IMR-90 (cell line): ENCODE results near the gene ROM1. TPM values are rescaled to one million over a fixed set of nuclear protein-coding genes. Genes with fewer than 3 reads are reported as not detected.
A peak's percentile ranks its signal among the peaks of the same experiment; 100 is the strongest.

ENCODE experiments used
- ATAC-seq: fragments of 200-7000 bp; cut with Tn5 transposase; 2 replicates; pipeline ENCODE4 v1.9.1; 2020; ENCODE audit warnings: low read depth, mild to moderate bottlenecking, moderate library complexity
- BruUV-seq: library from RNA; stranded (reverse); fragments of 400-500 nt; replicated peaks from 2 replicates; lab custom pipeline; 2021; lab: Mats Ljungman, UMichigan
- CTCF ChIA-PET: fragments of 300-600 bp; formaldehyde crosslinking; extraction: SDS; loops from one replicate; lab custom pipeline; 2021; ENCODE audit warnings: antibody characterized with exemption; lab: Yijun Ruan, JAX
- POLR2A ChIA-PET: fragments of 300-600 bp; sonication (Branson Sonifier 250); formaldehyde crosslinking; loops from one replicate; lab custom pipeline; 2022; ENCODE audit warnings: antibody characterized with exemption; ENCODE audit not compliant: unreplicated experiment; lab: Charles Lee
- DNase-seq: peaks from one replicate; pipeline ENCODE4 v3.0.0; 2013
- H2AFZ ChIP-seq: replicated peaks from 2 replicates; pipeline ENCODE3; 2013; ENCODE audit warnings: low read length, mild to moderate bottlenecking; ENCODE audit not compliant: poor library complexity
- H2AK5ac ChIP-seq: 2 replicates; pipeline ENCODE4 v1.6.1; 2013; ENCODE audit warnings: low read depth, low read length, inconsistent platforms
- H2AK9ac ChIP-seq: replicated peaks from 2 replicates; pipeline ENCODE3; 2013; ENCODE audit warnings: mild to moderate bottlenecking, low read depth, low read length, moderate library complexity; ENCODE audit not compliant: poor library complexity
- H2BK120ac ChIP-seq: 2 replicates; pipeline ENCODE4 v1.6.1; 2013; ENCODE audit warnings: low read depth, low read length, inconsistent platforms
- H2BK15ac ChIP-seq: 3 replicates; pipeline ENCODE4 v1.6.1; 2013; ENCODE audit warnings: low read depth, low read length, inconsistent platforms
- H2BK20ac ChIP-seq: 2 replicates; pipeline ENCODE4 v1.6.1; 2013; ENCODE audit warnings: low read depth, mild to moderate bottlenecking, inconsistent platforms, low read length, moderate library complexity
- H2BK5ac ChIP-seq: 2 replicates; pipeline ENCODE4 v1.6.1; 2013; ENCODE audit warnings: mild to moderate bottlenecking, low read depth, low read length, inconsistent platforms; ENCODE audit not compliant: poor library complexity, severe bottlenecking
- H3K14ac ChIP-seq: replicated peaks from 2 replicates; pipeline ENCODE4 v1.6.1; 2013; ENCODE audit warnings: low read depth, low read length, inconsistent platforms
- H3K18ac ChIP-seq: 2 replicates; pipeline ENCODE4 v1.6.1; 2013; ENCODE audit warnings: low read depth, low read length, control low read depth
- H3K23ac ChIP-seq: 2 replicates; pipeline ENCODE4 v1.6.1; 2013; ENCODE audit warnings: low read depth, low read length, inconsistent platforms
- H3K27ac ChIP-seq: 2 replicates; pipeline ENCODE4 v1.5.1; 2013; ENCODE audit warnings: mild to moderate bottlenecking, control low read depth, low read length; ENCODE audit not compliant: insufficient read depth
- H3K27me3 ChIP-seq: 2 replicates; pipeline ENCODE4 v1.6.1; 2013; ENCODE audit warnings: low read length; ENCODE audit not compliant: control insufficient read depth, insufficient read depth
- H3K36me3 ChIP-seq: 2 replicates; pipeline ENCODE4 v1.6.1; 2013; ENCODE audit warnings: low read length, mixed read lengths; ENCODE audit not compliant: control insufficient read depth, insufficient read depth
- H3K4ac ChIP-seq: 2 replicates; pipeline ENCODE4 v1.6.1; 2013; ENCODE audit warnings: low read depth, low read length, inconsistent platforms
- H3K4me1 ChIP-seq: 2 replicates; pipeline ENCODE4 v1.6.1; 2013; ENCODE audit warnings: low read length, mixed read lengths; ENCODE audit not compliant: control insufficient read depth, insufficient read depth
- H3K4me2 ChIP-seq: 2 replicates; pipeline ENCODE4 v1.6.1; 2013; ENCODE audit warnings: low read depth, mild to moderate bottlenecking, control low read depth, low read length, moderate library complexity
- H3K4me3 ChIP-seq: 2 replicates; pipeline ENCODE4 v1.5.1; 2013; ENCODE audit warnings: low read depth, mild to moderate bottlenecking, control low read depth, low read length, moderate library complexity; ENCODE audit not compliant: insufficient read depth
- H3K56ac ChIP-seq: 2 replicates; pipeline ENCODE4 v1.6.1; 2013; ENCODE audit warnings: low read length, inconsistent platforms; ENCODE audit not compliant: insufficient read depth; ENCODE audit errors: extremely low read depth
- H3K79me1 ChIP-seq, 2 experiments: 2 replicates each; pipeline ENCODE4 v1.6.1; 2013; ENCODE audit warnings: low read length in 2 of 2, inconsistent platforms in 1 of 2, low read depth in 1 of 2
- H3K9ac ChIP-seq: 2 replicates; pipeline ENCODE4 v1.6.1; 2013; ENCODE audit warnings: low read depth, low read length, control low read depth
- H3K9me1 ChIP-seq: 2 replicates; pipeline ENCODE4 v1.6.1; 2013; ENCODE audit warnings: low read length, inconsistent platforms; ENCODE audit not compliant: insufficient read depth
- H3K9me3 ChIP-seq: 2 replicates; pipeline ENCODE4 v1.6.1; 2013; ENCODE audit warnings: low read length; ENCODE audit not compliant: control insufficient read depth, insufficient read depth
- H4K20me1 ChIP-seq: 2 replicates; pipeline ENCODE4 v1.6.1; 2013; ENCODE audit warnings: low read length, inconsistent platforms; ENCODE audit not compliant: insufficient read depth
- H4K5ac ChIP-seq: 2 replicates; pipeline ENCODE4 v1.6.1; 2013; ENCODE audit warnings: mild to moderate bottlenecking, low read depth, low read length, control low read depth
- H4K8ac ChIP-seq, 2 experiments: 2 replicates each; pipeline ENCODE4 v1.6.1; 2013; ENCODE audit warnings: low read depth in 2 of 2, low read length in 2 of 2, control low read depth in 1 of 2, inconsistent platforms in 1 of 2
- H4K91ac ChIP-seq: 2 replicates; pipeline ENCODE4 v1.6.1; 2013; ENCODE audit warnings: low read depth, low read length, inconsistent platforms; ENCODE audit not compliant: insufficient read depth
- BHLHE40 ChIP-seq: fragments of 150-350 bp; IDR thresholded peaks from 2 replicates; pipeline ENCODE4 v1.6.1; 2016; ENCODE audit warnings: mild to moderate bottlenecking, low read depth, low read length
- CHD1 ChIP-seq: IDR thresholded peaks from 2 replicates; pipeline ENCODE4 v1.6.1; 2012; ENCODE audit warnings: low read depth, low read length, improper control_type of control experiment
- SMC3 ChIP-seq: fragments of 150-350 bp; IDR thresholded peaks from 2 replicates; pipeline ENCODE4 v1.6.1; 2016; ENCODE audit warnings: low read depth, mild to moderate bottlenecking, antibody characterized with exemption, low read length, moderate library complexity
- WGBS, 2 experiments: methylation state at CpG; one replicate each; pipeline versions ENCODE4 v1.1.5 to v1.1.7; 2013; ENCODE audit warnings: missing lambda C conversion rate in 2 of 2; ENCODE audit not compliant: insufficient read length in 1 of 2; ENCODE audit errors: extremely low coverage in 2 of 2; 5-methylcytosine and 5-hydroxymethylcytosine counted together
- dilution Hi-C: fragments of 300-500 bp; cut with HindIII; formaldehyde crosslinking; loops from one replicate; pipeline ENCODE4 v1.14.3; 2018; ENCODE audit warnings: low sequenced_read_pairs; ENCODE audit not compliant: unreplicated experiment
- in situ Hi-C: fragments of 300-500 bp; cut with MboI; formaldehyde crosslinking; loops from 3 replicates; pipeline ENCODE4 v1.14.3; 2019; ENCODE audit warnings: low sequenced_read_pairs, inconsistent platforms, mixed read lengths
- intact Hi-C: fragments of 100-400 bp; cut with micrococcal nuclease; formaldehyde crosslinking; loops from 2 replicates; pipeline ENCODE4 v1.10.0; 2022
- polyA plus RNA-seq, 3 experiments: library from polyadenylated mRNA; depleted of rRNA; stranded (reverse); fragments of >200 nt; gene quantifications; 2 replicates each; pipeline ENCODE4 v1.2.3, GENCODE V29; 2012; ENCODE audit warnings: low replicate concordance in 1 of 3
- total RNA-seq: library from RNA; depleted of rRNA; stranded (reverse); fragments of >200 nt; gene quantifications from 2 replicates; pipeline ENCODE4 v1.2.3, GENCODE V29; 2012
- TF ChIP-seq, protein P1 (sequence below): fragments of 150-350 bp; IDR thresholded peaks from 2 replicates; pipeline ENCODE4 v1.6.1; 2017; ENCODE audit warnings: mild to moderate bottlenecking, antibody characterized with exemption, low read length, low read depth

ROM1 gene
- total and polyA plus RNA-seq, 2 of the 4 experiments (the other 2 are of a cell fraction), result 2.2 to 2.5 TPM

DNA sequence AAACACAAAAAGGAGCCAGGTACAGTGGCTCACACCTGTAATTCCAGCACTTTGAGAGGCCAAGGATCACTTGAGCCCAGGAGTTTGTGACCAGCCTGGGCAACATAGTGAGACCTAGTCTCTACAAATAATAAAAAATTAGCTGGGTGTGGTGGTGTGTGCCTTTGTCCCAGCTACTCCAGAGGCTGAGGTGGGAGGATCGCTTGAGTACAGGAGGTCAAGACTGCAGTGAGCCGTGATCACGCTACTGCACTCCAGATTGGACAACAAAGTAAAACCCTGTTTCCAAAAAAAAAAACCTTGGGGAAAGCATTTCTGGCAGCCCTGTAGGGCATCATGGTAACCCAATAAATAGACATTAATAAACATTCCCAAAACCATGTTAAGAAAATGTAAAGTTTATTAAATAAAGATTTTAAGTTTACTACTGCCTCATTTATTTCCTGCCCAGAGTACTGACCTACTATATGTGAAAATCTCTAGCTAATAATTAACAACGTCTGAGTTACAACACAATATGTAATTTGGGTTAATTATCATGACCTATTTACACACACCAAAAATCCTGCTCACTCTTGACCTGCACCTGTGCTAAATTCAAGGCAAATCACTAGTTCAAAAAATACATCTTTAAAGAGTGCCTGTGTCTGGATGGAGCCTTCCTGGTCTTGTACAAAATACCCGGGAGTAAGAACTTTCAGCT lies 47.8 kb upstream of the ROM1 start:
- Histone ChIP-seq H2BK120ac (no peak overlapping the region), H2AK9ac (no peak overlapping the region), H4K20me1 (peaks cover 57% of the 10 kb centered on the region), H2BK15ac (no peak overlapping the region), H3K4me3 (no peak overlapping the region), H3K23ac (peak overlapping the region; percentile 35; the same call in 1 of the 2 replicates), H4K91ac (no peak overlapping the region), H3K36me3 (peaks cover 50% of the 10 kb centered on the region), H4K5ac (no peak overlapping the region), H2AFZ (no peak overlapping the region), H3K27ac (no peak overlapping the region), H2BK5ac (no peak overlapping the region), H3K14ac (no peak overlapping the region), H3K56ac (no peak overlapping the region), H3K9ac (no peak overlapping the region), H3K9me1 (no peaks in the 10 kb centered on the region), H4K8ac (no peak overlapping the region), H2AK5ac (no peak overlapping the region), H2BK20ac (no peak overlapping the region), H3K4me1 (no peaks in the 10 kb centered on the region), H3K27me3 (no peaks in the 10 kb centered on the region), H3K9me3 (no peaks in the 10 kb centered on the region), H3K79me1 (peaks cover 8 to 33% of the 10 kb centered on the region in 2 experiments; a peak in 3 of 4 replicates), H3K4me2 (no peak overlapping the region), H3K4ac (no peak overlapping the region), H3K18ac (no peak overlapping the region)
- in situ Hi-C loops (no loop called here), intact Hi-C loops (no loop called here), dilution Hi-C loops (no loop called here)
- TF ChIP-seq CHD1, result no peak
- TF ChIP-seq, protein P1, sequence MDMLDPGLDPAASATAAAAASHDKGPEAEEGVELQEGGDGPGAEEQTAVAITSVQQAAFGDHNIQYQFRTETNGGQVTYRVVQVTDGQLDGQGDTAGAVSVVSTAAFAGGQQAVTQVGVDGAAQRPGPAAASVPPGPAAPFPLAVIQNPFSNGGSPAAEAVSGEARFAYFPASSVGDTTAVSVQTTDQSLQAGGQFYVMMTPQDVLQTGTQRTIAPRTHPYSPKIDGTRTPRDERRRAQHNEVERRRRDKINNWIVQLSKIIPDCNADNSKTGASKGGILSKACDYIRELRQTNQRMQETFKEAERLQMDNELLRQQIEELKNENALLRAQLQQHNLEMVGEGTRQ, result no peak
- no peak for TF ChIP-seq BHLHE40
- TF ChIP-seq SMC3, result no peak
- ChIA-PET CTCF (interaction anchor here (0.7 to 1.1 kb wide), 2 partner anchors 141 to 166 kb away, joined by 3 read pairs; no protein-coding TSS in a partner anchor), POLR2A (interaction anchor here (0.6 kb wide), 1 partner anchor 135 kb away, joined by 3 read pairs; no protein-coding TSS in a partner anchor)
- DNase-seq (no peak), ATAC-seq (no peak)
- no CpG with 5 or more reads among the region's 5 CpGs for WGBS, 2 experiments
- BruUV-seq, result no TSS peak
